ENCODE data around the gene LUC7L2. TPM values are rescaled to one million over a fixed set of nuclear protein-coding genes. Genes with fewer than 3 reads are reported as not detected.
A peak's percentile ranks its signal among the peaks of the same experiment; 100 is the strongest.
"Not testable (repeated sequence)": the region's sequence is repeated elsewhere in the genome, so short reads cannot be mapped to it uniquely, and the experiment has no call there.

The LUC7L2 gene
- total RNA-seq, 1 donor from 2014 or later, result 142 TPM

DNA sequence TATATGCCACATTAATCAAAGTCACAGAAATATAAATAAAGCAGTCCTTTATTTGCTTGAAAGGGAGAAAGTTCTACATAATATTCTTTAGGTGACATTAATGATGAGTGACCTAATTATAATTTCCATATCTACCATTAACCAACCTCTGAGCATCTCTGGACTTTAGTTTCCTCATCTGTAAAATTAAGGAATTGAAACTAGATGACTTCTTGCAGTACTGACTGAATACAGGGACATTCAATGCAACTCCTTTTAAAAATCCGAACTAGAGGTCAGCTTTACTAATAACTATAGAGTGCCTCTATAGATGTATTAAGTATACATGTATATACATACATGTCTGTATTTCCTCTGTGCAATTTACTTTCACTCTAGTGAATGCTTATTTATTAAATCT is 14.7 kb upstream of the LUC7L2 start:
- H3K27ac Mint-ChIP-seq, result no peak overlapping the region
- peaks cover 11% of the 10 kb centered on the region for H3K4me1 Mint-ChIP-seq
- H3K27me3 Mint-ChIP-seq (ENCODE audit: low read depth), result peaks cover 4% of the 10 kb centered on the region
- H3K9me3 Mint-ChIP-seq, result no peaks in the 10 kb centered on the region
- no peak for DNase-seq (ENCODE audit: low spot score in 2 of 2, unreplicated experiment in 2 of 2)
- H3K36me3 Mint-ChIP-seq, result peaks cover 18% of the 10 kb centered on the region
- TF ChIP-seq, protein P1, sequence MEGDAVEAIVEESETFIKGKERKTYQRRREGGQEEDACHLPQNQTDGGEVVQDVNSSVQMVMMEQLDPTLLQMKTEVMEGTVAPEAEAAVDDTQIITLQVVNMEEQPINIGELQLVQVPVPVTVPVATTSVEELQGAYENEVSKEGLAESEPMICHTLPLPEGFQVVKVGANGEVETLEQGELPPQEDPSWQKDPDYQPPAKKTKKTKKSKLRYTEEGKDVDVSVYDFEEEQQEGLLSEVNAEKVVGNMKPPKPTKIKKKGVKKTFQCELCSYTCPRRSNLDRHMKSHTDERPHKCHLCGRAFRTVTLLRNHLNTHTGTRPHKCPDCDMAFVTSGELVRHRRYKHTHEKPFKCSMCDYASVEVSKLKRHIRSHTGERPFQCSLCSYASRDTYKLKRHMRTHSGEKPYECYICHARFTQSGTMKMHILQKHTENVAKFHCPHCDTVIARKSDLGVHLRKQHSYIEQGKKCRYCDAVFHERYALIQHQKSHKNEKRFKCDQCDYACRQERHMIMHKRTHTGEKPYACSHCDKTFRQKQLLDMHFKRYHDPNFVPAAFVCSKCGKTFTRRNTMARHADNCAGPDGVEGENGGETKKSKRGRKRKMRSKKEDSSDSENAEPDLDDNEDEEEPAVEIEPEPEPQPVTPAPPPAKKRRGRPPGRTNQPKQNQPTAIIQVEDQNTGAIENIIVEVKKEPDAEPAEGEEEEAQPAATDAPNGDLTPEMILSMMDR (IDR thresholded peaks at IDR 0.05; ENCODE audit: unreplicated experiment), result no peak
- H3K4me3 Mint-ChIP-seq, result no peak overlapping the region

DNA sequence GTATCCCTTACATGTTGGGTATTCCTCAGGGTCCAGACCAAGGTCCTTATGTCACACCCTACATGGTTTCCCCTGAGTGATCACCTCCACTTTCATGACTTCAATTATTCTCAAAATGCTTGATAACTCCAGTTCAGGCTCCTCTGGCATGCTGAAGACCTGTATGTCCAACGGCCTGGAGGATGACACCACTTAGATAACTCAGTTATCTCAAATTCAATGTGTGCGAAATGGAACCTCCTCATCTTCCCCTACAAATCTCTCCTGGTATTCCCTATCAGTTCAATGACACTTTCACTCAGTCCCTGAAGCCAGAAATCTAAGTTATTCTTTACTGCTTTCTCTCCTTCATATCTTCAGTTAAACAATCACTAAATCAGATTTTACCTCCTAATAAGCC is 8.7 kb upstream of the LUC7L2 start:
- no peaks in the 10 kb centered on the region for H3K9me3 Mint-ChIP-seq
- no peak overlapping the region for H3K27ac Mint-ChIP-seq
- TF ChIP-seq, protein P1 (IDR thresholded peaks at IDR 0.05; ENCODE audit: unreplicated experiment), result no peak
- H3K4me3 Mint-ChIP-seq, result no peak overlapping the region
- no peaks in the 10 kb centered on the region for H3K4me1 Mint-ChIP-seq
- no peaks in the 10 kb centered on the region for H3K27me3 Mint-ChIP-seq (ENCODE audit: low read depth)
- no peak for DNase-seq (ENCODE audit: low spot score in 2 of 2, unreplicated experiment in 2 of 2)
- peaks cover 33% of the 10 kb centered on the region for H3K36me3 Mint-ChIP-seq

DNA sequence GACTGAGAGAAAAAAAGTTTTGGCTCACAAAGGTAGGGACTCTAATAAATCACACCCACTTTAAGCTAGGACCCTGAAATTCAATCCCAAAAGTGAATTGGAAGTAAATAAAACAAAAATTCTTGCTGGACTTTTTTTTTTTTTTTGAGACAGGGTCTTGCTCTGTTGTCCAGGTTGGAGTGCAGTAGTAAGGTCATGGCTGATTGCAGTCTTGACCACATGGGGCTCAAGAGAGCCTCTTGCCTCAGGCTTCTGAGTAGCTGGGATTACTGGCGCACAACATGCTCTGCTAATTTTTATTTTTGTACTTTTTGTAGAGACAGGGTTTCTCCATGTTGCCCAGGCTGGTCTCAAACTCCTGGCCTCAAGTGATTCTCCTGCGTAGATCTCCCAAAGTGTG is 5.0 kb upstream of the LUC7L2 start:
- Mint-ChIP-seq H3K4me1 (peaks cover 7% of the 10 kb centered on the region), H3K27ac (no peak overlapping the region), H3K36me3 (peaks cover 21% of the 10 kb centered on the region), H3K27me3 (ENCODE audit: low read depth) (no peaks in the 10 kb centered on the region), H3K9me3 (no peaks in the 10 kb centered on the region), H3K4me3 (no peak overlapping the region)
- no peak for DNase-seq (ENCODE audit: low spot score in 2 of 2, unreplicated experiment in 2 of 2)
- TF ChIP-seq, protein P1 (IDR thresholded peaks at IDR 0.05; ENCODE audit: unreplicated experiment), result no peak

DNA sequence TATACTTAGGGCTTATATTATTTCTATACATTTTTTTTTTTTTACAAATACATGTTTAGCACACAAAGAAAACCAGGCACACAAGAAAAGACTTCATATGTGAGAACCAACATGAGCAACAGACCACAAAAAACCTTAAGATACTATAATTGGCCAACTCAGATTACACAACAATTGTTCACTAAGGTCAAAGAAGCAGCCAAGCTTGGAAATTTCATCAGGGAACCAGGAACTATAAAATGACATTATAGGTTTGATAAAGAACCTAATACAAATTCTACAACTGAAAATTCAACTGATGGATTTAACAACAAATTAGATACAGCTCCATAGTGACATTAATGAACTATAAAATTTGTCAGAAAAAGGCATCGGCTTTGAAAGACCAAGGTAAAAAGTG is 4.4 kb upstream of the LUC7L2 start:
- H3K27ac Mint-ChIP-seq, result no peak overlapping the region
- H3K4me1 Mint-ChIP-seq, result peaks cover 7% of the 10 kb centered on the region
- no peak for DNase-seq (ENCODE audit: low spot score in 2 of 2, unreplicated experiment in 2 of 2)
- no peaks in the 10 kb centered on the region for H3K9me3 Mint-ChIP-seq
- peaks cover 19% of the 10 kb centered on the region for H3K36me3 Mint-ChIP-seq
- H3K27me3 Mint-ChIP-seq (ENCODE audit: low read depth), result no peaks in the 10 kb centered on the region
- H3K4me3 Mint-ChIP-seq, result no peak overlapping the region
- TF ChIP-seq, protein P1 (IDR thresholded peaks at IDR 0.05; ENCODE audit: unreplicated experiment), result no peak

DNA sequence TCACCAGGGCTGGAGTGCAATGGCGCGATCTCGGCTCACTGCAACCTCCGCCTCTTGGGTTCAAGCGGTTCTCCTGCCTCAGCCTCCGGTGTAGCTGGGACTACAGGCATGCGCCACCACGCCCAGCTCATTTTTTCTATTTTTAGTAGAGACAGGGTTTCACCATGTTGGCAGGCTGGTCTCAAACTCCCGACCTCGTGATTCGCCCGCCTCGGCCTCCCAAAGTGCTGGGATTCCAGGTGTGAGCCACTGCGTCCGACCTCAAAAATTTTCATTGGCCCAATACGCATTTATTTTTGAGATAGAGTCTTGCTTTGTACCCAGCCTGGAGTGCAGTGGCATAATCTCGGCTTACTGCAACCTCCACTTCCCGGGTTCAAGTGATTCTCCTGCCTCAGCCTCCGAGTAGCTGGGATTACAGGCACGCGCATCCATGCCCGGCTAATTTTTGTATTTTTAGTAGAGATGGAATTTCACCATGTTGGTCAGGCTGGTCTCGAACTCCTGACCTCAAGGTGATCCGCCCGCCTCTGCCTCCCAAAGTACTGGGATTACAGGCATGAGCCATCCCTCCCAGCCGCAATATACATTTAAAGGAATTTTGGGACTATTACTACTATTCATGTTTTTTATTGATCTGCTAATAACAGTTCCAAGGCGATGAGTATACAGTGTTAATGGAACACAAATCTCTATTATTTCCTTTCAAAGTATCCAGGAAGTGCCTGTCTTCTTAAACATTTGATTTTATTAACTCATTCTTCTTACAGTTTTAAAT is 1.8 kb upstream of the LUC7L2 start:
- Mint-ChIP-seq H3K4me3 (peak overlapping the region; percentile 96), H3K27ac (peak overlapping the region; percentile 100), H3K4me1 (peaks cover 22% of the 10 kb centered on the region)
- not testable (repeated sequence) for H3K36me3 Mint-ChIP-seq; H3K27me3 Mint-ChIP-seq (ENCODE audit: low read depth); DNase-seq (ENCODE audit: low spot score in 2 of 2, unreplicated experiment in 2 of 2); H3K9me3 Mint-ChIP-seq

DNA sequence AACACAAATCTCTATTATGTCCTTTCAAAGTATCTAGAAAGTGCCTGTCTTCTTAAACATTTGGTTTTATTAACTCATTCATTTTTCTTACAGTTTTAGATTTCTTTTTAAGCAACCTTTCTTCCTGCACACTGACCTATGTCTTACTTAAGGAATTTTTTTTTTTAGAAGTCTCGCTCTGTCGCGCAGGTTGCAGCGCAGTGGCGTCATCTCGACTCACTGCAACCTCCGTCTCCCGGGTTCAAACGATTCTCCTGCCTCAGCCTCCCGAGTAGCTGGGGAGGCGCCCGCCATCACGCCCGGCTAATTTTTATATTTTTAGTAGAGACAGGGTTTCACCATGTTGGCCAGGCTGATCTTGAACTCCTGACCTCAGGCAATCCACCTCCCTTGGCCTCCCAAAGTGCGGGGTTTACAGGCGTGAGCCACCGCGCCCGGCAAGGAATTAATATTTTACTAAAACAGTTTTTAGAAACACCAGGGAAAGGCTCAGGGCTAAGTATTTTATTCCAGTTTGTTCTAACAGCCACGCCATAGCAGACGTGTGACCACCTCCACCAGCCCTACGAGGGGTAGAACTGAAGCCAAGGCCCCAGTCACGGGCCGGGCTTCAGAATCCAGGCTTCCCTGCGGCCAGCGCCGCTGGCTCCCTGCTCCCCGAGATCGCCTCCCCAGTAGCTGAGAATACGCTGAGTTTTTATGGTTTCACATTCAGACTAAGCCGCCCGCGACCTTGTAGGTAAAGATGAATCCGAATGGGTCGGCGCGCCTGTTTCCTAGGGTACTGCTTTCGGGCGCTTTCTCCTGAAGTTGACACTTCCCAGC is 941 bp upstream of the LUC7L2 start:
- H3K27ac Mint-ChIP-seq, result peak overlapping the region; percentile 100
- no peaks in the 10 kb centered on the region for H3K9me3 Mint-ChIP-seq
- H3K27me3 Mint-ChIP-seq (ENCODE audit: low read depth), result no peaks in the 10 kb centered on the region
- H3K36me3 Mint-ChIP-seq, result peaks cover 5% of the 10 kb centered on the region
- H3K4me3 Mint-ChIP-seq, result peak overlapping the region; percentile 96
- TF ChIP-seq, protein P1 (IDR thresholded peaks at IDR 0.05; ENCODE audit: unreplicated experiment), result no peak
- peak in 1 of 2 experiments; percentile 54 for DNase-seq (ENCODE audit: low spot score in 2 of 2, unreplicated experiment in 2 of 2)
- peaks cover 25% of the 10 kb centered on the region for H3K4me1 Mint-ChIP-seq

Measured in mesothelial cell of epicardium (in vitro differentiated cells).